SK-N-SH treated with all-trans-retinoic acid at 6 μM for 48 hours (cell line): ENCODE measurements around the gene SRRM2.

ENCODE experiments used
- ATAC-seq: fragments of 200-7000 bp; cut with Tn5 transposase; 3 replicates; pipeline ENCODE4 v1.9.1; 2020; ENCODE audit warnings: mild to moderate bottlenecking, moderate library complexity
- ARNTL ChIP-seq: fragments of 450-650 bp; formaldehyde crosslinking; IDR thresholded peaks from 2 replicates; pipeline ENCODE4 v1.5.0; 2020; ENCODE audit warnings: low read depth, mild to moderate bottlenecking, moderate library complexity, borderline replicate concordance
- BACH2 ChIP-seq: fragments of 250-450 bp; sonication (Bioruptor Pico); IDR thresholded peaks from 2 replicates; pipeline ENCODE4 v1.9.0; 2021; ENCODE audit warnings: mild to moderate bottlenecking, borderline replicate concordance
- CREB5 ChIP-seq: fragments of 250-450 bp; sonication (Bioruptor Pico); IDR thresholded peaks from 2 replicates; pipeline ENCODE4 v1.5.1; 2020; ENCODE audit warnings: low read depth, mild to moderate bottlenecking, moderate library complexity
- CSDC2 ChIP-seq: fragments of 250-450 bp; sonication (Bioruptor Pico); IDR thresholded peaks from 2 replicates; pipeline ENCODE4 v1.5.0; 2020; ENCODE audit warnings: mild to moderate bottlenecking, moderate library complexity
- CSRNP3 ChIP-seq: fragments of 250-450 bp; sonication (Bioruptor Pico); IDR thresholded peaks from 2 replicates; pipeline ENCODE4 v1.5.1; 2021; ENCODE audit warnings: mild to moderate bottlenecking, moderate library complexity
- ISL1 ChIP-seq: fragments of 250-450 bp; sonication (Bioruptor Pico); IDR thresholded peaks from 2 replicates; pipeline ENCODE4 v2.1.2; 2022; ENCODE audit warnings: mild to moderate bottlenecking, moderate library complexity
- OSR1 ChIP-seq: fragments of 250-450 bp; sonication (Bioruptor Pico); IDR thresholded peaks from 2 replicates; pipeline ENCODE4 v1.8.0; 2022; ENCODE audit warnings: moderate library complexity, mild to moderate bottlenecking, inconsistent platforms
- PATZ1 ChIP-seq: fragments of 250-450 bp; sonication (Bioruptor Pico); IDR thresholded peaks from 2 replicates; pipeline ENCODE4 v1.8.0; 2020; ENCODE audit warnings: mild to moderate bottlenecking, moderate library complexity, borderline replicate concordance
- POU6F1 ChIP-seq: fragments of 250-450 bp; sonication (Bioruptor Pico); IDR thresholded peaks from 2 replicates; pipeline ENCODE4 v1.8.0; 2021; ENCODE audit warnings: low read depth, mild to moderate bottlenecking, moderate library complexity, borderline replicate concordance
- PPARA ChIP-seq: fragments of 250-450 bp; sonication (Bioruptor Pico); IDR thresholded peaks from 2 replicates; pipeline ENCODE4 v1.5.0; 2020; ENCODE audit warnings: mild to moderate bottlenecking, borderline replicate concordance
- RARB ChIP-seq: fragments of 250-450 bp; sonication (Bioruptor Pico); IDR thresholded peaks from 2 replicates; pipeline ENCODE4 v1.8.0; 2021; ENCODE audit warnings: mild to moderate bottlenecking, moderate library complexity
- TCF4 ChIP-seq: fragments of 250-450 bp; sonication (Bioruptor Pico); IDR thresholded peaks from 2 replicates; pipeline ENCODE4 v1.8.0; 2021; ENCODE audit warnings: mild to moderate bottlenecking, moderate library complexity, borderline replicate concordance
- TSHZ2 ChIP-seq: fragments of 250-450 bp; sonication (Bioruptor Pico); IDR thresholded peaks from 2 replicates; pipeline ENCODE4 v1.5.0; 2020; ENCODE audit warnings: mild to moderate bottlenecking, moderate library complexity
- ZC3H10 ChIP-seq: fragments of 250-450 bp; sonication (Bioruptor Pico); IDR thresholded peaks from 2 replicates; pipeline ENCODE4 v1.5.1; 2021; ENCODE audit warnings: mild to moderate bottlenecking, moderate library complexity
- ZFP3 ChIP-seq: fragments of 250-450 bp; sonication (Bioruptor Pico); IDR thresholded peaks from 2 replicates; pipeline ENCODE4 v1.5.0; 2020; ENCODE audit warnings: mild to moderate bottlenecking, moderate library complexity
- ZFP30 ChIP-seq: fragments of 450-650 bp; formaldehyde crosslinking; IDR thresholded peaks from 2 replicates; pipeline ENCODE4 v1.5.0; 2022; ENCODE audit warnings: mild to moderate bottlenecking, moderate library complexity
- ZNF565 ChIP-seq: fragments of 450-650 bp; formaldehyde crosslinking; conservative IDR thresholded peaks from 2 replicates; pipeline ENCODE4 v1.5.0; 2020; ENCODE audit warnings: low read depth, mild to moderate bottlenecking, moderate library complexity
- ZNF70 ChIP-seq: fragments of 450-650 bp; formaldehyde crosslinking; IDR thresholded peaks from 2 replicates; pipeline ENCODE4 v1.5.0; 2020; ENCODE audit warnings: mild to moderate bottlenecking, moderate library complexity
- ZNF8 ChIP-seq: fragments of 450-650 bp; formaldehyde crosslinking; IDR thresholded peaks from 2 replicates; pipeline ENCODE4 v1.5.0; 2020; ENCODE audit warnings: mild to moderate bottlenecking, moderate library complexity

Gene SRRM2

GRCh38 chr16:2710021-2710710, 42.3 kb upstream of the SRRM2 start (continued):
- TF ChIP-seq POU6F1 (CRISPR knock-in tag) = no peak
- no peak for TF ChIP-seq ISL1 (CRISPR knock-in tag)

GRCh38 chr16:2710711-2711231, 41.7 kb upstream of the SRRM2 start:
- TF ChIP-seq BACH2 (CRISPR knock-in tag) (no peak), OSR1 (no peak), PATZ1 (CRISPR knock-in tag) (no peak), ZNF70 (no peak), TCF4 (CRISPR knock-in tag) (no peak), CSDC2 (no peak), CSRNP3 (CRISPR knock-in tag) (no peak), ZNF8 (CRISPR knock-in tag) (no peak), ZNF565 (CRISPR knock-in tag) (no peak), PPARA (CRISPR knock-in tag) (no peak), ZFP30 (CRISPR knock-in tag) (no peak)
- ATAC-seq = peak; percentile 4; the same call in 2 of the 3 replicates

- TF ChIP-seq ARNTL (CRISPR knock-in tag) (no peak), PATZ1 (CRISPR knock-in tag) (no peak)
Observed at GRCh38 chr16:2711370-2712062, 40.9 kb upstream of the SRRM2 start.

GRCh38 chr16:2712063-2712441, 40.4 kb upstream of the SRRM2 start:
- no peak for ATAC-seq
- TF ChIP-seq ARNTL (CRISPR knock-in tag) (no peak), PATZ1 (CRISPR knock-in tag) (no peak), TCF4 (CRISPR knock-in tag) (no peak), CSRNP3 (CRISPR knock-in tag) (no peak), CREB5 (CRISPR knock-in tag) (no peak), ZNF70 (no peak), RARB (CRISPR knock-in tag) (no peak), ZFP3 (CRISPR knock-in tag) (no peak), PPARA (CRISPR knock-in tag) (no peak), ZNF565 (CRISPR knock-in tag) (no peak), ZC3H10 (CRISPR knock-in tag) (no peak), TSHZ2 (CRISPR knock-in tag) (no peak)

More at GRCh38 chr16:2711370-2712062, 40.9 kb upstream of the SRRM2 start:
- peak; percentile 13; the same call in 2 of the 3 replicates for ATAC-seq
